Measurements from ENCODE around the gene PRR22.

The PRR22 gene

DNA sequence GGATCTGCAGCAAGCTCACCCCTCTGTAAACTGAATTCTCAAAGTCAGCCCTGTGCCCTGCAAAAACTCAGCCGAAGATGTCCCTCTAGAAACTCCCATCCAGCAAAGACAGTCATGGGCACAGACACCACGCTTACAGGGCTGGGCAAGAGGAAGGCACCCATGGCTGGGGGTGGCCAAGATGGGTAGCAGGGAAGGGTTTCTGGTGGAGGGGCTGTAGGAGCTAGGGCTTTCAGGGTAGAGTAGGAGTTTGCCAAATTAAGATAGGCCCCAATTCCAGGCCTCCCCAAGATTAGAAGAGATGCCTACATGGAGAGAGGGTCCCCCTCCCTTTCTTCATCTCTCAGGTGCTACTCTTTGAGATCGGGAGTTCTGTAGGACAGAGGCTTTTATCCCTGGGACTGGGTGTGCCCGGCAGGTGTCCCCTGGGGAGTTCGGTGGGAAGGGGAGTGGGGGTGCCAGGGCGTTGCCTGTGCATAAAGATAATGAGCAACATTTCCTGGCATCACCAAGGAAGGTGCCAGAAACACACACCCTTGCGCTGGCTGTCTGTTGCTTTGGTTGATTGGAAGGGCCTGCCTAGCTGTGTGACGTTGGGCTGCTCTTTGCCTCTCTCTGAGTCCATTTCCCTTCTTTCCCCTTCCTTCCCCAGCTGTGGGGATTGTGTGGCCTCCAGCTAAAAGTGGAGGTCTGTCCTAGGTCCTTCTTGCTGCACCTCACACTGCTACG lies 29.7 kb upstream of the PRR22 start:
- no peak for DNase-seq

DNA sequence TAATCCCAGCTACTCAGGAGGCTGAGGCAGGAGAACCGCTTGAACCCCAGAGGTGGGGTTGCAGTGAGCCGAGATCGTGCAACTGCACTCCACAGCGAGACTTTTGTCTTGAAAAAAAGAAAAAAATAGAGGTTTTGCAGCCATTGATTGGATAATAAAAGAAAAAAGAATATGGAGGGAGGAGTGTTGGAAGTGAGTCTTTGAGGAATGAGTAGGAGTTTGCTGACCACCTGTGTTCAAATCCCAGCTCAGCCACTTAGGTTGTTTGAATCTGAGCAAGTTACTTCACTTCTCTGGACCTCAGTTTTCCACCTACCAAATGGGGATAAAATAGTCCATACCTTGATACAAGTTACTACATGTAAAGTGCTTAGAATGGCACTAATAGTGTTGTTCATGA lies 26.6 kb upstream of the PRR22 start:
- no peak for DNase-seq

DNA sequence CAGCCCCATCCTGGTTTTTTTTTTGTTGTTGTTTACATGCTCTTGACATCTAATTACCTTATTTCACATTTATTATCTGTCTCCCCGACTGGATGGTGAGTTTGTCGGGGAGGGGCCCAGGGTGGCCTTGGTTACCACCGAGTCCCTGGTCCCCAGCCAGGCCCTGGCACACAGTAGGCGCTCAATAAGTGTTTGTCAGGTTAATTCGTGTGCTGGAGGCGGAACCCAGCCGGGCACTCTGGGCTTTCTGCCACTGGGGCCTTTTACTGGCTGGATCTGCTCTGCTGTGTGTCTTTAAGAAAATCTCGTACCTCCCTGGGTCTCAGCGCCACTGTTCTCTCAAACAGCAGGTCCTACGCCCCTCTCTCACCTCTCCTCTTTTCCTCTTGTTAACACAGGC lies 24.9 kb upstream of the PRR22 start:
- no peak for DNase-seq

DNA sequence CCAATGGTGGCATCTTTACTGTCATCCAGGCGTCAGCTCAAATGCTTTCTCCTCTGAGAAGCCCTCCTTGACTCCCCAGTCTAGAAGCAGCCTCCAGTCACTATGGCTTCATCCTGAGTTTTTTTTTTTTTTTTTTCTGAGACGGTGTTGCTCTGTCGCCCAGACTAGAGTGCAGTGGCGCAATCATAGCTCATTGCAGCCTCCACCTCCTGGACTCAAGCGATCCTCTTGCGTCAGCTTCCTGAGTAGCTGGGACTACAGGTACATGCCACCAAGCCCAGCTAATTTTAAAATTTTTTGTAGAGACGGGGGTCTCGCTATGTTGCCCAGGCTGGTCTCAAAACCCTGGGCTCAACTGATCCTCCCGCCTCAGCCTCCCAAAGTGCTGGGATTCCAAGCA lies 24.5 kb upstream of the PRR22 start:
- no peak for DNase-seq

DNA sequence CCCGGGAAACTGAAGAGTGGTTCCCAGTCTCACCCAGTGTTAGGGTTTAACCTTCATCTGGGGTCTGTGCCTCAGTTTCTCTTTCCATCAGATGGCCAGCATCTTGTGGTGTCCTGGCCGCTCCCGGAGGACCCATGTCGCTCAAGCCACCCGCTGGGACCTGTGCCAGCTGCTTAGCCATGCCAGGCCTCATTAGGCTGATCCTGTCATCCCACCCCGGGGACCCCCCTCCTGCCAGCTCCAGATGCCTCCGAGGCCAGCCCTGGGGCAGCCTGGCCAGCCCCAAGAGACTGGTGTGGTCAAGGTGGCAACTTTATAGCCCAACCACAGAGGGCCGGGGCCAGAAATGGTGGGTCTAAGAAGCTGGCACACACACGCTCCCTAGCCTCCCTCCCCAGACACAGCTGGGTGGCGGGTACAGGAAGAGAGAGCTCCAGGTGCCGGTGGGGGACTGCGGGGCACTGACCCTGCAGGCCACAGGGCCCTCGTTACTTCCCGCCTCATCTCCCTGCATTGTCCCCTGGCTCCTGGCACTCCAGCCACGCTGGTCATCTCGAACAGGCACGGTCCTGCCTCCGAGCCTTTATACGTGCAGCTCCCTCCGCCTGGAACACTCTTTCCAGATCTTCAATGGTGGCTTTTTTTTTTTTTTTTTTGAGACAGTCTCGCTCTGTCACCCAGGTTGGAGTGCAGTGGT lies 23.7 kb upstream of the PRR22 start:
- DNase-seq, result no peak

DNA sequence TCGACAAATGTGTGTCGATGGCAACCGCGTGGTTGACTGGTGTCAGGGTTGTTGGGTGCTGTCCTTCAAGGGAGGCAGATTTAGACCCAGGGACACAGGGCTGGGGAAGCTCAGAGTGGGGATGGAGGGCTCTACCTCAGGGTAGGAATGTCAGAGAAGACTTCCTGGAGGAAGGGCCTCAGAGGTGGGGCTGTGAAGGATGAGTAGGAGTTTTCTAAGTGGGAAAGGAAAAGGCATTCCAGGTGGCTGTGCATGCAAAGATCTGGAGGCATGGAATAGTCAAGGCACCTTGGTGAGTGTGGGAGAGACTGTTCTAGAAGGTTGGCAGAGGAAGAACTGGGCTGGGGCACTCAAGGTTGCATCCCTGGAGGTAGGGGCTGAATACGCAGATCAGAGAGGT lies 22.4 kb upstream of the PRR22 start:
- no peak for DNase-seq

DNA sequence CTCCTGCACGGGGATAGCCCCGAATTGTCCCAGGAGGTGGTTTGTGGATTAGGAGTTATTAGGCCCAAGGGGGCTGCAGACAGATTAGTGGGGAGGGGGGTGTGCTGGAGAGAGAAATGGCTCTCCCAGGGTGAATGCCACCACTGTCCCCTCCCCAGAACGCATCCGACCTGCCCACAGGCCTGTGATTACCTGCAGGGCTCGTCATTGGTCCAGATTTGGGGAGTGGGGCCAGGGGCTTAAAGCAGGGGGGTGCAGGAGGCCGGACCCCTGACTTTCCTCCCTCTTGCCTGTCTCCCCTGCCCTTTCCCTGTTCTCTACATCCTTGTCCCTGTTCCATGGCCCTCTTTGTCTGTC lies 21.6 kb upstream of the PRR22 start:
- no peak for DNase-seq

DNA sequence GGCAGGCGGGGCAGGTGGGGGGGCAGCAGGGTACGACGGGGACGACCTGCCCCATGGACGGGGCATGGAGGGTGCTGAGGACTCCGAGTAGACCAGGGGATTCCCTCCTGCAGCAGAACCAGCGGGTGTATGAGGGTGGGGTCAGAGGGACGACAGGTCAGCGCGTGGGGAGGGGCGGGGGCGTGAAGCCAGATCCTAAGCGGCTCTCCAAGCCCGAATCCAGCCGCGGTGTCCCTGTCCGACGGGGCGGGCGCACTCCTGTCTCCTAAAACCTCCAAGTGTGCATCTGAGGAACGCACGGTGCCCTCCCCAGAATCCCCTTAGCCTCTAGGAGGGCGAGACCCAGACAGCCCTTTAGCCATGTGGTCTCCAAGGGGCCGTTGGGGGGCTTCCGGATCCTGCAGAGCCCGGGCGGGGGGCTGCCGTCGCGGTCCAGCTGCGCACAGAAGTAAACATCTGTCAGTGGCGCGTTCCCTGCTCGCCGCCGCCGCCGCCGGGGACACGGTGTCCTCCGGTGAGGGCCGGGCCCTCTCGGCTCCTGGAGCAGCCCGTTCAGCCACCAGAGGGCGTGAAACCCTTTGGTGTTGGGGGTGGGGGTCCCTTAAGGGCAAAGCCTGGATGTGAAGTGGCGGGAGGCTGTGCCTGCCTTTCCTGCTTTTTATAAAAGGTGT lies 21.1 kb upstream of the PRR22 start:
- peak; percentile 72 for DNase-seq

DNA sequence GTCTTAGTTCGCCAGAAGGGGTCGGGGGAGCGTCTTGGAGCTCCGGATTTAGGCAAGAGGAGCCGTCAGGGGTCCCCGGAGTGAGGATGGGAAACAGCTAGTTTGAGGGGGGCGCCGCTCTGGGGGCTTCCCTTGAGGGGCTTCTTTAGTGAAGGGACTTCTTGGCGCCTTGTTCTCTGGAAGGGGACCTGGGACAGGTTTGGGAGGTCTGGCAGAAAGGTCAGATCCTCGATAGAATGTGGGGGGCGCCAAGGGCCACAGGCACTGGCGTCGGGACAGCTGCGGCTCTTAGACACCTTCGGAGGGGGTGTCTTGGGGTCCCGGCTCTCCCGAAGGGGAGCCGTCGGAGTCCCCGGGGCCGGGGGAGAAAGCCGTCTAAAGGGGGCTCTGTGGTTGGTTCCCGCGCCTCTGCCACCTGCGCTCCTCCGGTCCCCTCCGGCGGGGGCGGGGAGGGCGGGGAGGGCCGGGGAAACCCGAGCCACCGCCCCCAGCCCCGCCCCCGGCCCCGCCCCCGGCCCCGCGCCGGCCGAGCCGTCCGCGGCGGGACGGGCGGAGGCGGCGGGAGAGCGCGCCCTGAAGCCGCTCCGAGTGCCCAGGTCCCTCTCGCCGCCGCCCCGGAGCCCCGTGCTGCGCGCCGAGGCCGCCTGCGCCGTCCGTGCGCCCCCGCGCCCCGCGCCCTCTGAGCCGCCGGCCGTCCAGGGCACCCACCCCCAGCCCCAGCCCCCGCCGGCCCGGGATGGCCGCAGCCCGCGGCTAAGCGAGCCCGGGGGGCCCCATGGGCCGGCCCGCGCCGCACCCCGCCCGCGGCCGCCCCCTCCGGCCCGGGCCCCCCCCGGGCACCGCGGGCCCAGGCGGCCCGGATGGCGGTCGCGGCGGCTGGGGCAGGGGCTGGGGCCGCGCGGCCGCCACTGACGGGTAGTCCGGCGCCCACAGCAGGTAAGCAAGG lies 20.2 kb upstream of the PRR22 start, which contains the start of gene NRTN:
TSS of gene NRTN (plus strand) at position 552 of the 946 bp plus-strand sequence. CDS start 19,099 bp downstream, outside the sequence.
- DNase-seq, result peak; percentile 44

DNA sequence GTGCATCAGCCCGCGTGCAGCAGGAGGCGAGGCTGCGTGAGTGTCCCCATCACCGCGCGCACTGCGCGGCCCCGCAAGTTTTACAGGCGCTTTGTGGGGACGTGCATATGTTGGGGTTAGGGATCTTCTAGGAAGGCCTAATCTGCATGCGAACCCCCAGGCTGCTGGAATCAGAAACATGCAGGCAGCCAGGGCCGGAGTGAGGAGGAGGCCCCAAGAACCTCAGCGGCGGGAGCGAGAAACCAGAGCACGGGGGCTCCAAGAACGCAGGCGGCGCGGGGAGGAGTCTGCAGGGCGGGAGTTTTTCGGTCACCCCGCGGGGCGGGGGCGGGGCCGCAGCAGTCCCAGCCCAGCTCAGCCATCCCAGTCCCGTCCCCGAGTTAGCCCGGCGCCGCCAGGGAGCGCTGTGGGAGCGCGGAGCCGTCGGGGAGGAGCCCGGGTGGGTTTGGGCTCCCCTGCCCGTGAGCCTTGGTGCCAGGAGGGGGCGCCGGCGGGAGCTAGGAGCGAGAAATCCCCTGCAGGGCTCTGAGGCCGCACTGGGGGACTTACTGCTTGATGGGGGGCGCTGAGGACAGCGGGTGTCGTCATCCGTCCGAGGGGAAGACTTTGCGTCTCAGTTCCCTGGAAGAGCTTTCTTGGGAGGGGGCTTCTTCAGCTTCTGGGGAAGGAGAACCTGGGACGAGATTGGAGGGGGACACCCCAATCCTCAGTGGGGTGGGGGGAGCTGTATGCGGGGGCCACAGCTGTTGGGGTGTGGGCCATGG lies 19.4 kb upstream of the PRR22 start:
- peak; percentile 88 for DNase-seq

DNA sequence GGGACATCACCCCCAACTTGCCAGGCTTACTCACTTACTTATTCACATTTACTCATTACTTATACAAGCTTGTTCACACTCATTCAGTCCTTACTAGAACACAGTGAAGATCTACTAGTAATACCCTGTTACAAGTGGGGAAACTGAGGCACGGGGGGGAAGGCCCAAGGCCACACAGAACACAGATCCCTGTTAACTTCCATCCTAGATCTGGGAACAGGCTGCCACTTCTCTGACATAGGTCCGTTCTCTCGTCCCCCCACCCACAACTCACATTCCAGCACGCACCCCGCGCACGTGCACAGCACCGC lies 18.9 kb upstream of the PRR22 start:
- DNase-seq, result no peak

DNA sequence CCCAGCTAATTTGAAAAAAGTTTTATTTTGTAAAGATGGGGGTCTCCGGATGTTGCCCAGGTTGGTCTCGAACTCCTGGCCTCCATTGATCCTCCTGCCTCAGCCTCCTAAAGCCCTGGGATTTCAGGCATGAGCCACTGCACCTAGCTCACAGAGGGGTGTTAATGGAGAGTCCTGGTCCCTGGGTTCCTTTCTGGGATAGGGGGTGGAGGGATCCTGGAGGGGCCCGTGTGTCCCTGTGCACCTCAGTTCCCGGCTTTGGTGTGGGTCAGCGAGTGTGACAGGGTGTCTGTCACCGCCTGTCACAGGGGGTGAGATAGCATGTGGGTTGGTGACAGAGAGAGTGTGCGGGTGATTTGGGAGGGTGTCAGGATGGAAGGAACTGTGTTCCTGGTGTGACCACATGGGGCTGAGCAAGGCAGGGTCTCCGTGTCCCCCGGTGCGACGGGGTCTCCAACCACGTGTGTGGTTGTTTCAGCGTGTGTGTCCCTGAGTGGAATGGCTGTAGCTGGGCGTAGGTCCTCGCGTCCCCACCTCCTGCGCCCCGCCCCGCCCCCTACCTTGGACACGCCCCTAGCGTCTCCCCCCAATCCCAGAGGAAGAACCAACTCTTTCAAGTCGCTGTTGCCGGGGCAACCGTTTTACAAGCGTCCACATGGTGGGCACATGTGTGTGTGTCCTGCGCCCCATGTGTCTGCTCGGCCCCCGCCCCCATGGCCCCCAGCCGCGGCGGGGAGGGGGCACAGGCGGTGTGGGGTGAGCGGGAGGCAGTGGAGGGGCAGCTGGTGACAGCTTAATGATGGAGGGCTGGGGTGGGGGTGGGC lies 17.5 kb upstream of the PRR22 start:
- no peak for DNase-seq

DNA sequence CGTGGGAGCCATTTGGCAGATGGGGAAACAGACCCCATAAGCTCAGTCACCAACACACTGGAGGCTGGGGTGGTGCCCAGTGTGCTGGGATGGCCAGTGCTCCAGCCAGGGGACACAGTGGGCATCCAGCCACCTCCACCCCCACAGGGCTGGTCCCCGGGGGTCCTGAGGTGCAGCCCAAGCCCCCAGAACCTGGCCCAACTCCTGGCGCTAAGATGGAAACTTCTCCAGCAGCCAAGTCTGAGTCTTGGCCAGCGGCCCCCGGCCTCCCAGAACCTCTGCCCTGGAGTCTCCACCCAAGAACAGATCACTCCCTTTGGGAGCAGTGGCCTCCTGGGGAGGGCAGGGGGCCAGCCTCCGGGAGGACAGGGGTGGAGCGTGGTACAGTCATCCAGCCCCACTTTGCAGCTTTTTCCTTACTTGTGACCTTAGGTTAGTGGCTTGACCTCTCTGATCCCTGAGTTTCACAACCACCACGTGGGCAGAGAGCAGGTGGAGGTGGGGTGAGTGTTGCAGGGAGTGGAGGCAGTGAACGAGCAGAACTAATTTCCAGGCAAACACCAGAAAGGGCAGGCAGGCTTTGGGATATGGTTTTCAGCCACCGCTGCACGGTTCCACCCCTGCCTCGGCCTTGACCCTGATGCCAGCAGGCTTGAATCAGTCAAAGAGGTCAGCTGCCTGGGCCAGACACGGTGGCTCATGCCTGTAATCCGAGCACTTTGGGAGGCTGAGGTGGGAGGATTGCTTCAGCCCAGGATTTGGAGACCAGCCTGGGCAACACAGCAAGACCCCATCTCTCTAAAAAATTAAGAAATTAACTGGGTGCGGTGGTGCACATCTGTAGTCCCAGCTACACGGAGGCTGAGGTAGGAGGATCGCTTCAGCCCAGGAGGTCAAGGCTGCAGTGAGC lies 16.1 kb upstream of the PRR22 start:
- DNase-seq, result no peak

DNA sequence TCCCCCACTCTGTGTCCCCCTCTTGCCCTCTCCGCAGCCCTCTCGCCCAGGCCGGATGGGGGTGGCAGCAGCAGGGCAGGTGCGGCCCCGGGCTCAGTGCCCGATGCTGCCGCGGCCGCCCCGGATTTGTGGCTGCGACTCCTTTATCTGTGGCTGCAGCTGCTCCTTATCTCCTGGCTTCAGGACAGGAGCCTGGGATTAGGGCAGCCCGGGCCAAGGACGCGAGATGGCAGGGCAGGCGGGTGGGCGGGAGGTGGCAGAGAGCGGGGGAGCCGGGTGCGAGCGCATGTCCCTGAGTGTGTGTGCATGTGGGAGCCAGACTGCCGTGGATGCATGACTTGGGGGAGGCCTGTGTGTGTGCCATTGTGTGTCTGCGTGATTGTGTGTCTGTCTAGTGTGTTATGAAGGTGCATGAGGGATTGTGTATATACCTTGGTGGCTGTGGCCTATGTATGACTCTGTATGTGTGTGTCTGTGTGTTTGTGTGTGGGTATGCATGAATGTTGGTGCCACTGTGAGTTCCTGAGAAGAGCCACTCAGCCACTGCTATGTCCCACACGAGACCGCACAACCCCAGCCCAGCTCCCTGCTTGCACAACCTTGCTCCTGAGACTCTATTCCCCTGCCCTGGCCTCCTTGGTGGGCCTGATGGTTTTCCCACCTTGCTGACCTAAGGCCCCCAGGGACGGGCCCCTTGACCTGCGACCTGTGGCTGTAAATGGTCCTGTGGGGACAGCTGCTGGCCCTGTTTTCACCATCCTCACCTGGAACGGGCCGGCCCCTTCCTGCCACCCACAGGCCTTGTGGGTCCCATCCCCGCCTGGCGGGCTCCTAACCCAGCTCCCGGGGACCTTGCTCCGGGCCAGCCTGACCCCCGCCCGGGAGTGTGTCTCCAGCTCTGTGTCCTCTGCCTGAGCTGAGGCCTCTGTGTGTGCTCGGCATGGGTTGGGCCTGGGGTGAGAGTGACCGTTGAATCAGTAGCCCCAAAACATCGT lies 15.0 kb upstream of the PRR22 start:
- no peak for DNase-seq

DNA sequence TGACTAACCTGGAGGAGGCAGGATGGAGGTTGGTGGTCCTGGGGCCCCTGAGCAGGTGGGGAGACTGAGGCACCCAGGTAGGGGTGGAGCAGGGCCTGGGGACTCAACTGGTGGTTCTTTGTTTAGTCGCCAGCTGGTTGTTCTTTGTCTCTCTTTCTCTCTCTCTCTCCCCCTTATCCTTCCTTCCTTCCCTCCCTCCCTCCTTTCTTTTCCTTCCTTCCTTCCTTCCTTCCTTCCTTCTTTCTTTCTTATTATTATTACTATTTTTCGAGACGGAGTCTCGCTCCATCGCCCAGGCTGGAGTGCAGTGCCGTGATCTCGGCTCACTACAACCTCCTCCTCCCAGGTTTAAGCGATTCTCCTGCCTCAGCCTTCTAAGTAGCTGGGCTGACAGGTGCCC lies 13.7 kb upstream of the PRR22 start:
- DNase-seq, result no peak

DNA sequence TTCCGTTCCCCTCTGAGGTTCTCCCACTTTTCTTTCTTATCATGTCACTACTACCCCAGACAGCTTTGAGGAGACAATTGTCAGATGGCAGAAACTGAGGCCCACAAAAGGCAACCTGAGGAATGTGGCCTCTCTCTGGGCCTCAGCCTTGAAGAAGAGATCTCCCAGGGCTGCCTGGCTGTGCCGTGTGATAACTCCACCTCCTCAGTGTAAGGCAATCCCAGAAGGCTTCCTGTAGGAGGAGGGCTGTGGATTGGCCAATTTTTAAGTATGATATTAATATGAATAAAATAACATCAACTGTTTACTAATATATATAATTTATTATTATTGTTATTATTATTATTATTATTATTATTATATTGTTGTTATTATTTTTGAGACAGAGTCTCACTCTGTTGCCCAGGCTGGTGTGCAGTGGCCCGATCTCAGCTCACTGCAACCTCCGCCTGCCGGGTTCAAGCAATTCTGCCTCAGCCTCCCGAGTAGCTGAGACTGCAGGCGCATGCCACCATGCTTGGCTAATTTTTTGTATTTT lies 10.9 kb upstream of the PRR22 start:
- DNase-seq, result no peak

DNA sequence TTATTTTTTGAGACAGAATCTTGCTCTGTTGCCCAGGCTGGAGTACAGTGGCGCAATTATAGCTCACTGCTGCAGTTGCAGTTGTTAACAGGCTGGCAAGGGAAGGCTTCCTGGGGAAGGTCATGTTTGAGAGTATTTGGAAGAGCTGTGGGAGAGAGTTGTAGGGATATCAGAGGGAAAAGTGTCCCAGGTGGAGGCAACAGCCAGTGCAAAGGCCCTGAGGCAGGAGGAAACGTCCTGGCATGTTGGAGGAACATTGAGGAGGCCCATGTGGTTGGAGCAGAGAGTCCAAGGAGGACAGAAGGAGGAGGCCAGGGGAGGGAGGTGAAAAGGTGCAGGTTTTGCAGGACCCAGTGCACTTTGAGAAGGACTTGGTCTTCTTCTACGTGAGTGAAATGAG lies 8.6 kb upstream of the PRR22 start:
- no peak for DNase-seq

DNA sequence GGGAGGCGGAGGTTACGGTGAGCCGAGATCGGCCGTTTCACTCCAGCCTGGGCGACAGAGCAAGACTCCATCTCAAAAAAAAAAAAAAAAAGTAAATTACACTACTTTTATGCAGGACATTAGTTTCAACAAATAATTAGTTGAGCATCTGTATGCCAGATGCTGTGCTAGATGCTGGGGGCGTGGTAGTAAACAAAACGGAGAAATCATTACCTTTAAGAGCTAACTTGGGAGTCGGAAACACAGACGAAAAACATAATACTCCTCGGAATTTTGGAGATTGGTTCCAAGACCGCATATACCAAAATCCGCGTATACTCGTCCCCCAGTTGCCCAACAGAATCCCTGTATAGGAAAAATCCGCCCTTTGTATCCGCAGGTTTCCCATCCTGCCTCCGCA lies 7.7 kb upstream of the PRR22 start:
- DNase-seq, result no peak

Measured in right kidney (tissue), 1 donor.